PC-3 (cell line): ENCODE measurements around the gene B4GALT1. TPM values are rescaled to one million over a fixed set of nuclear protein-coding genes. Genes with fewer than 3 reads are reported as not detected.

ENCODE experiments used
- ATAC-seq: fragments of 200-7000 bp; cut with Tn5 transposase; 2 replicates; pipeline ENCODE4 v1.9.1; 2020; ENCODE audit warnings: mild to moderate bottlenecking, moderate library complexity
- BruUV-seq: library from RNA; stranded (reverse); fragments of 400-500 nt; replicated peaks from 2 replicates; lab custom pipeline; 2021; lab: Mats Ljungman, UMichigan
- CTCF ChIA-PET: fragments of 300-600 bp; sonication (Branson Sonifier 250); formaldehyde crosslinking; loops from one replicate; lab custom pipeline; 2022; ENCODE audit warnings: antibody characterized with exemption; lab: Charles Lee
- POLR2A ChIA-PET: fragments of 300-600 bp; sonication (Branson Sonifier 250); formaldehyde crosslinking; loops from one replicate; lab custom pipeline; 2022; ENCODE audit warnings: antibody characterized with exemption; ENCODE audit not compliant: unreplicated experiment; lab: Charles Lee
- DNase-seq: peaks from one replicate; pipeline ENCODE4 v3.0.0-alpha.2; 2015
- H2AFZ ChIP-seq: fragments of 300-600 bp; sonication (generic); 2 replicates; pipeline ENCODE4 v1.6.0; 2016; ENCODE audit warnings: antibody characterized with exemption, low read length
- H3F3A ChIP-seq: fragments of 300-600 bp; sonication (generic); one replicate; pipeline ENCODE4 v1.6.0; 2017; ENCODE audit warnings: antibody characterized with exemption, low read length, control low read depth, mild to moderate bottlenecking; ENCODE audit not compliant: unreplicated experiment
- H3K27ac ChIP-seq: fragments of 300-600 bp; sonication (generic); 2 replicates; pipeline ENCODE4 v1.5.1; 2016; ENCODE audit warnings: mild to moderate bottlenecking, low read length
- H3K27me3 ChIP-seq: fragments of 300-600 bp; sonication (generic); 2 replicates; pipeline ENCODE4 v1.6.1; 2016; ENCODE audit warnings: low read length, mixed read lengths
- H3K36me3 ChIP-seq: fragments of 300-600 bp; sonication (generic); 2 replicates; pipeline ENCODE4 v1.6.1; 2016; ENCODE audit warnings: low read depth, mixed run types, low read length, mixed read lengths
- H3K4me1 ChIP-seq: fragments of 300-600 bp; sonication (generic); 2 replicates; pipeline ENCODE4 v1.5.1; 2016; ENCODE audit warnings: low read length; ENCODE audit not compliant: insufficient read depth
- H3K4me2 ChIP-seq: fragments of 300-600 bp; sonication (generic); 2 replicates; pipeline ENCODE4 v1.6.0; 2016; ENCODE audit warnings: low read length
- H3K4me3 ChIP-seq: fragments of 300-600 bp; sonication (generic); 2 replicates; pipeline ENCODE4 v1.5.1; 2016; ENCODE audit warnings: mild to moderate bottlenecking, low read length, mixed read lengths
- H3K79me2 ChIP-seq: fragments of 300-600 bp; sonication (generic); 2 replicates; pipeline ENCODE4 v1.6.1; 2017; ENCODE audit warnings: low read length, mixed read lengths
- H3K9ac ChIP-seq: fragments of 300-600 bp; sonication (generic); 2 replicates; pipeline ENCODE4 v1.6.0; 2016; ENCODE audit warnings: mild to moderate bottlenecking, low read length
- H3K9me2 ChIP-seq: fragments of 300-600 bp; sonication (generic); replicated peaks from 2 replicates; pipeline ENCODE4 v1.6.1; 2016; ENCODE audit warnings: mixed run types, low read length, mixed read lengths
- H3K9me3 ChIP-seq: fragments of 300-600 bp; sonication (generic); 2 replicates; pipeline ENCODE4 v1.6.1; 2016; ENCODE audit warnings: low read length, mixed read lengths
- H4K20me1 ChIP-seq: fragments of 300-600 bp; sonication (generic); 2 replicates; pipeline ENCODE4 v1.6.1; 2016; ENCODE audit warnings: low read length, mixed read lengths
- EZH2 ChIP-seq: fragments of 300-600 bp; sonication (generic); IDR thresholded peaks from one replicate; pipeline ENCODE4 v1.6.1; 2017; ENCODE audit warnings: antibody characterized with exemption, mild to moderate bottlenecking, low read length; ENCODE audit not compliant: unreplicated experiment
- EZH2phosphoT487 ChIP-seq: fragments of 300-600 bp; sonication (generic); IDR thresholded peaks from 2 replicates; pipeline ENCODE4 v1.6.1; 2018; ENCODE audit warnings: mild to moderate bottlenecking, antibody characterized with exemption, low read length, borderline replicate concordance
- intact Hi-C: fragments of 100-400 bp; cut with micrococcal nuclease; formaldehyde crosslinking; loops from 2 replicates; pipeline ENCODE4 v1.9.0; 2023
- total RNA-seq: library from RNA; depleted of rRNA; stranded (reverse); fragments of >200 nt; gene quantifications from 2 replicates; pipeline ENCODE4 v1.2.3, GENCODE V29; 2014
- TF ChIP-seq, protein P1 (sequence below): fragments of 300-600 bp; sonication (generic); conservative IDR thresholded peaks from 2 replicates; pipeline ENCODE4 v1.5.1; 2017; ENCODE audit warnings: antibody characterized with exemption, low read depth, mild to moderate bottlenecking, low read length

The B4GALT1 gene
- total RNA-seq, 1 experiment from 2014 or later, result 14.8 TPM

DNA sequence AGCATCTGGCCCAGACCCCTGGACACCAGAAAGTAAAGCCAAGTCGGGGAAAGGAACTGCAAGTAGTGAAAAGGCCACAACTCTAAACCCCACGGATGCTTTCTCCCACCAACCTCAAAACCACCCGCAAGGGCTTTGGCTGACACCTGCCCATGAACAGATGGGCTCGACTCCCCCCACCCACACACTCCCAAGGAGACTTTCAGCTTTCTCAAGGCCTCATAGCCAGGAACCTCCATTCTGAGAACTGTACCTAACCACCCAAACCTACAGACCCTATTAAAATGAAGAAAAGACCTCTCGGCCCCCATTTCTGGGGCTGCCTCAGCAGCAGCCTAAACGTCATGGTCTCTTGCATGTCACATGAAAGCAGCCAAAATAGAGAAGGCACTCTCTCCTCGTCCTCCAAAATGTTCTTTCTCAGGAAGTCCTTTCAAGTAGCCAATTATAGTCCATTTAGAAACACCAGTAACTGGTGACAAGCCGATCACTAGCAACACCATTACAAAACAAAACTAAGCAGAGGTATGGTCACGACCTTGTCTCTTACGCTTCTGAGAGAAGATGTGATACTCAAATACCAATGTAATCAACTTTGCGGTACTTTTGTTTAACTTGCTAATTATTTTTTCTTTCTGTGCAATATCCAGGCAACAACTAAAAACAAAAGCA lies 2.9 kb downstream of the B4GALT1 start:
- no peak overlapping the region for H2AFZ ChIP-seq
- H3K27ac ChIP-seq, result peak overlapping the region; percentile 100; the same call in 1 of the 2 replicates
- H3K27me3 ChIP-seq, result no peaks in the 10 kb centered on the region
- H4K20me1 ChIP-seq, result no peaks in the 10 kb centered on the region
- no TSS peak for BruUV-seq
- intact Hi-C loops, result loop anchor here (5.0 kb wide), 1 partner anchor 47 kb away; no protein-coding TSS in a partner anchor
- H3K36me3 ChIP-seq, result no peaks in the 10 kb centered on the region
- ChIA-PET POLR2A (no interaction called here), CTCF (no interaction called here)
- H3K4me1 ChIP-seq, result peaks cover 65% of the 10 kb centered on the region
- peak overlapping the region; percentile 92; the same call in 1 of the 2 replicates for H3K9ac ChIP-seq
- H3K79me2 ChIP-seq, result peaks cover 73% of the 10 kb centered on the region
- H3K9me3 ChIP-seq, result no peaks in the 10 kb centered on the region
- TF ChIP-seq EZH2phosphoT487 (no peak), EZH2 (no peak)
- TF ChIP-seq, protein P1, sequence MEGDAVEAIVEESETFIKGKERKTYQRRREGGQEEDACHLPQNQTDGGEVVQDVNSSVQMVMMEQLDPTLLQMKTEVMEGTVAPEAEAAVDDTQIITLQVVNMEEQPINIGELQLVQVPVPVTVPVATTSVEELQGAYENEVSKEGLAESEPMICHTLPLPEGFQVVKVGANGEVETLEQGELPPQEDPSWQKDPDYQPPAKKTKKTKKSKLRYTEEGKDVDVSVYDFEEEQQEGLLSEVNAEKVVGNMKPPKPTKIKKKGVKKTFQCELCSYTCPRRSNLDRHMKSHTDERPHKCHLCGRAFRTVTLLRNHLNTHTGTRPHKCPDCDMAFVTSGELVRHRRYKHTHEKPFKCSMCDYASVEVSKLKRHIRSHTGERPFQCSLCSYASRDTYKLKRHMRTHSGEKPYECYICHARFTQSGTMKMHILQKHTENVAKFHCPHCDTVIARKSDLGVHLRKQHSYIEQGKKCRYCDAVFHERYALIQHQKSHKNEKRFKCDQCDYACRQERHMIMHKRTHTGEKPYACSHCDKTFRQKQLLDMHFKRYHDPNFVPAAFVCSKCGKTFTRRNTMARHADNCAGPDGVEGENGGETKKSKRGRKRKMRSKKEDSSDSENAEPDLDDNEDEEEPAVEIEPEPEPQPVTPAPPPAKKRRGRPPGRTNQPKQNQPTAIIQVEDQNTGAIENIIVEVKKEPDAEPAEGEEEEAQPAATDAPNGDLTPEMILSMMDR, result no peak
- no peak for DNase-seq
- H3K9me2 ChIP-seq, result no peaks in the 10 kb centered on the region
- H3K4me2 ChIP-seq, result peak overlapping the region; percentile 82
- peak overlapping the region; percentile 93 for H3K4me3 ChIP-seq
- H3F3A ChIP-seq, result peaks cover 9% of the 10 kb centered on the region
- ATAC-seq, result no peak

DNA sequence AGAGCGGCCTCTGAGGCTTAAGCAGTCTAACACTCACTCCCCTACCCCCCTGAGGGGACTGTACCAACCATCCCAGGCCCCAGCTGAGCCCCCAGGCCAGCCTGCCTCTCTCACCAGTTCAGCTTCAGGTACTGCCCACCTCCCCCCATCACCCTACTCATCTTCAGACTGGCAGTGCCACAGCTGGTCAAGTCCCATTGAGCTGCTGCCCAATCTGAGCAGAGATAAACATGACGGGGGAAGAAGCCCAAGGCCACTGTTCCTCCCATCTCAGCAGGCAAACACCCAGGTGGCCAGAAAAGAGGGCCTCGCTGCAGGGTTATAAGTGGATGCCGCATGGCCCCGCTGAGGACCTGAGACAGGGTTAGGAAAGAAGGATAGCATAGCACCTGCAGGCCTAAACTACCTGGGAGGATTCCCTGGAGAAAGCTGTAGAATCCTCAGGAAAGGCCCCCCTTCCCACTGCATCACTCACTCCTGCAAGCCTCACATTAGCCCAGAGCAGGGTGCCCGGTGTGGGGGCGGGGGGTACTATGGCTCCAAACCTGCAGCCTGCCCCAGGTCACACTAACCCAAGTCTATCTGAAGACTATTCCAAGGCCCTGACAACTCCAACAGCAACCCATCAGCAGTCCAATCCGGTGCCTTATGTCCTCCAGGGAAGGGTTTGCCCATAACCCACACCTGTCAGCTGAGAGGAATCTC lies 3.6 kb downstream of the B4GALT1 start:
- H2AFZ ChIP-seq, result no peak overlapping the region
- H3K27me3 ChIP-seq, result no peaks in the 10 kb centered on the region
- peak overlapping the region; percentile 82 for H3K4me2 ChIP-seq
- ChIA-PET POLR2A (no interaction called here), CTCF (no interaction called here)
- peak overlapping the region; percentile 93; the same call in 1 of the 2 replicates for H3K4me3 ChIP-seq
- peak overlapping the region; percentile 100 for H3K27ac ChIP-seq
- H3K9ac ChIP-seq, result no peak overlapping the region
- no peaks in the 10 kb centered on the region for H4K20me1 ChIP-seq
- H3K36me3 ChIP-seq, result no peaks in the 10 kb centered on the region
- peaks cover 79% of the 10 kb centered on the region for H3K79me2 ChIP-seq
- no TSS peak for BruUV-seq
- DNase-seq, result no peak
- H3F3A ChIP-seq, result peaks cover 9% of the 10 kb centered on the region
- intact Hi-C loops, result loop anchor here (5.0 kb wide), 1 partner anchor 46 kb away; no protein-coding TSS in a partner anchor
- H3K9me3 ChIP-seq, result no peaks in the 10 kb centered on the region
- no peak for TF ChIP-seq EZH2
- TF ChIP-seq, protein P1, result no peak
- no peak for TF ChIP-seq EZH2phosphoT487
- H3K4me1 ChIP-seq, result peaks cover 72% of the 10 kb centered on the region
- no peak for ATAC-seq
- H3K9me2 ChIP-seq, result no peaks in the 10 kb centered on the region
